ENCODE results near the gene MAPK9.

GRCh38 chr5:180340856-180341255 is 49.0 kb upstream of the MAPK9 start:
- TF ChIP-seq CTCF (conservative IDR thresholded peaks at IDR 0.05; ENCODE audit: low read length) (no peak), EZH2phosphoT487 (IDR thresholded peaks at IDR 0.05; ENCODE audit: borderline replicate concordance) (no peak)

Data from Loucy (cell line).